Activated naive CD8-positive, alpha-beta T cell treated with anti-CD3 and anti-CD28 coated beads, Interleukin-2, amount 10 ng/mL, durations not matched to agents 7 days and 5 days (primary cell): Measurements from ENCODE around the gene ATP6V1C2. TPM values are rescaled to one million over a fixed set of nuclear protein-coding genes. Genes with fewer than 3 reads are reported as not detected.
A peak's percentile ranks its signal among the peaks of the same experiment; 100 is the strongest.
"Not testable (repeated sequence)": the region's sequence is repeated elsewhere in the genome, so short reads cannot be mapped to it uniquely, and the experiment has no call there.

ENCODE experiments used
- ATAC-seq: fragments of 150-1000 bp; cut with Tn5 transposase; one replicate; pipeline ENCODE4 v1.10.0; 2021; ENCODE audit warnings: low read depth, moderate library complexity
- POLR2A ChIA-PET: fragments of 350-600 bp; sonication (Branson Sonifier 250); formaldehyde crosslinking; loops from one replicate; lab custom pipeline; 2021; ENCODE audit warnings: antibody characterized with exemption; lab: Charles Lee
- DNase-seq: peaks from one replicate; pipeline ENCODE4 v3.0.0; 2021
- H3K27ac Mint-ChIP-seq: one replicate; pipeline ENCODE4 v1.8.0; 2022; ENCODE audit warnings: mild to moderate bottlenecking, mixed read lengths
- H3K27me3 Mint-ChIP-seq: one replicate; pipeline ENCODE4 v1.8.0; 2022; ENCODE audit warnings: mild to moderate bottlenecking, moderate library complexity, mixed read lengths
- H3K36me3 Mint-ChIP-seq: one replicate; pipeline ENCODE4 v1.8.0; 2021; ENCODE audit warnings: mild to moderate bottlenecking, mixed read lengths
- H3K4me1 Mint-ChIP-seq: one replicate; pipeline ENCODE4 v1.8.0; 2021; ENCODE audit warnings: mixed read lengths
- H3K4me3 Mint-ChIP-seq: one replicate; pipeline ENCODE4 v1.8.0; 2022; ENCODE audit warnings: mild to moderate bottlenecking, moderate library complexity, mixed read lengths
- H3K9me3 Mint-ChIP-seq: one replicate; pipeline ENCODE4 v1.8.0; 2021; ENCODE audit warnings: mixed read lengths
- total RNA-seq, 2 experiments: library from RNA; stranded (reverse); gene quantifications; one replicate each; pipeline ENCODE4 v1.2.3, GENCODE V29; 2021

ATP6V1C2 gene
- total RNA-seq, 2 experiments from 2014 or later = not detected

- Mint-ChIP-seq H3K4me3 (no peak overlapping the region), H3K9me3 (no peaks in the 10 kb centered on the region), H3K4me1 (peaks cover 8% of the 10 kb centered on the region), H3K27ac (no peak overlapping the region), H3K27me3 (no peaks in the 10 kb centered on the region), H3K36me3 (peaks cover 31% of the 10 kb centered on the region)
- no peak for DNase-seq
- no peak for ATAC-seq
- POLR2A ChIA-PET = no interaction called here
These were observed 67.4 kb downstream of the ATP6V1C2 start for GRCh38 chr2:10788855-10789254.

- POLR2A ChIA-PET = no interaction called here
- Mint-ChIP-seq H3K27ac (no peak overlapping the region), H3K4me3 (no peak overlapping the region), H3K9me3 (no peaks in the 10 kb centered on the region), H3K27me3 (no peaks in the 10 kb centered on the region), H3K4me1 (peaks cover 8% of the 10 kb centered on the region), H3K36me3 (peaks cover 31% of the 10 kb centered on the region)
- DNase-seq (no peak), ATAC-seq (peak; percentile 56)
These were observed 69.0 kb downstream of the ATP6V1C2 start for GRCh38 chr2:10790228-10790973.

GRCh38 chr2:10792001-10792634, 70.7 kb downstream of the ATP6V1C2 start:
- Mint-ChIP-seq H3K4me1 (peaks cover 8% of the 10 kb centered on the region), H3K27ac (no peak overlapping the region), H3K27me3 (no peaks in the 10 kb centered on the region), H3K36me3 (peaks cover 32% of the 10 kb centered on the region), H3K4me3 (no peak overlapping the region), H3K9me3 (no peaks in the 10 kb centered on the region)
- POLR2A ChIA-PET = interaction anchor here (1.3 kb wide), 1 partner anchor 20 kb away, joined by 5 read pairs; the partner anchor contains the start of gene PDIA6
- ATAC-seq = no peak
- DNase-seq = no peak

- no peaks in the 10 kb centered on the region for H3K9me3 Mint-ChIP-seq
- peaks cover 27% of the 10 kb centered on the region for H3K36me3 Mint-ChIP-seq
- H3K27me3 Mint-ChIP-seq = no peaks in the 10 kb centered on the region
- H3K27ac Mint-ChIP-seq = no peak overlapping the region
- POLR2A ChIA-PET = interaction anchor here (1.3 kb wide), 1 partner anchor 19 kb away, joined by 5 read pairs; the partner anchor contains the start of gene PDIA6
- peaks cover 8% of the 10 kb centered on the region for H3K4me1 Mint-ChIP-seq
- no peak for ATAC-seq
- no peak overlapping the region for H3K4me3 Mint-ChIP-seq
- DNase-seq = no peak
These were observed 71.4 kb downstream of the ATP6V1C2 start for GRCh38 chr2:10792660-10793400.

- Mint-ChIP-seq H3K4me1 (peaks cover 9% of the 10 kb centered on the region), H3K27me3 (no peaks in the 10 kb centered on the region), H3K4me3 (no peak overlapping the region), H3K27ac (no peak overlapping the region), H3K36me3 (peaks cover 20% of the 10 kb centered on the region), H3K9me3 (no peaks in the 10 kb centered on the region)
- POLR2A ChIA-PET = no interaction called here
- no peak for DNase-seq
- no peak for ATAC-seq
These were observed 72.4 kb downstream of the ATP6V1C2 start for GRCh38 chr2:10793816-10794215.

GRCh38 chr2:10794876-10795275, 73.4 kb downstream of the ATP6V1C2 start:
- H3K9me3 Mint-ChIP-seq = no peaks in the 10 kb centered on the region
- H3K36me3 Mint-ChIP-seq = peaks cover 20% of the 10 kb centered on the region
- POLR2A ChIA-PET = no interaction called here
- DNase-seq = no peak
- H3K27me3 Mint-ChIP-seq = no peaks in the 10 kb centered on the region
- H3K4me1 Mint-ChIP-seq = peaks cover 12% of the 10 kb centered on the region
- no peak for ATAC-seq
- no peak overlapping the region for H3K27ac Mint-ChIP-seq
- H3K4me3 Mint-ChIP-seq = no peak overlapping the region

- H3K27me3 Mint-ChIP-seq = no peaks in the 10 kb centered on the region
- no peak for ATAC-seq
- POLR2A ChIA-PET = no interaction called here
These were observed 74.1 kb downstream of the ATP6V1C2 start for GRCh38 chr2:10795508-10796046.

GRCh38 chr2:10796703-10797102, 75.3 kb downstream of the ATP6V1C2 start:
- Mint-ChIP-seq H3K4me1 (peaks cover 12% of the 10 kb centered on the region), H3K9me3 (no peaks in the 10 kb centered on the region), H3K27me3 (no peaks in the 10 kb centered on the region), H3K4me3 (no peak overlapping the region), H3K36me3 (peaks cover 21% of the 10 kb centered on the region), H3K27ac (no peak overlapping the region)
- DNase-seq (no peak), ATAC-seq (no peak)
- POLR2A ChIA-PET = no interaction called here

More at GRCh38 chr2:10795508-10796046, 74.1 kb downstream of the ATP6V1C2 start:
- Mint-ChIP-seq H3K4me3 (no peak overlapping the region), H3K9me3 (no peaks in the 10 kb centered on the region), H3K4me1 (peaks cover 12% of the 10 kb centered on the region), H3K36me3 (peaks cover 18% of the 10 kb centered on the region), H3K27ac (no peak overlapping the region)
- DNase-seq = no peak

- Mint-ChIP-seq H3K4me1 (peaks cover 9% of the 10 kb centered on the region), H3K9me3 (no peaks in the 10 kb centered on the region), H3K27me3 (no peaks in the 10 kb centered on the region), H3K27ac (no peak overlapping the region), H3K4me3 (no peak overlapping the region), H3K36me3 (peaks cover 20% of the 10 kb centered on the region)
- POLR2A ChIA-PET = no interaction called here
- DNase-seq (no peak), ATAC-seq (no peak)
These were observed 77.4 kb downstream of the ATP6V1C2 start for GRCh38 chr2:10798783-10799182.

- H3K36me3 Mint-ChIP-seq = peaks cover 17% of the 10 kb centered on the region
- no peaks in the 10 kb centered on the region for H3K9me3 Mint-ChIP-seq
- ATAC-seq (no peak), DNase-seq (no peak)
- no peak overlapping the region for H3K4me3 Mint-ChIP-seq
- no peaks in the 10 kb centered on the region for H3K27me3 Mint-ChIP-seq
- H3K4me1 Mint-ChIP-seq = peaks cover 9% of the 10 kb centered on the region
- POLR2A ChIA-PET = no interaction called here
- no peak overlapping the region for H3K27ac Mint-ChIP-seq
These were observed 78.7 kb downstream of the ATP6V1C2 start for GRCh38 chr2:10800163-10800562.

GRCh38 chr2:10802657-10803056, 81.2 kb downstream of the ATP6V1C2 start:
- Mint-ChIP-seq H3K4me1 (peaks cover 15% of the 10 kb centered on the region), H3K4me3 (no peak overlapping the region)
- POLR2A ChIA-PET = no interaction called here

GRCh38 chr2:10805990-10806389, 84.6 kb downstream of the ATP6V1C2 start:
- H3K27me3 Mint-ChIP-seq, H3K9me3 Mint-ChIP-seq, H3K27ac Mint-ChIP-seq, DNase-seq, H3K4me3 Mint-ChIP-seq, POLR2A ChIA-PET, ATAC-seq: not testable (repeated sequence)
- Mint-ChIP-seq H3K4me1 (peaks cover 31% of the 10 kb centered on the region), H3K36me3 (peaks cover 33% of the 10 kb centered on the region)

More at GRCh38 chr2:10802657-10803056, 81.2 kb downstream of the ATP6V1C2 start:
- no peak for ATAC-seq
- Mint-ChIP-seq H3K27me3 (no peaks in the 10 kb centered on the region), H3K36me3 (peaks cover 14% of the 10 kb centered on the region), H3K9me3 (no peaks in the 10 kb centered on the region), H3K27ac (no peak overlapping the region)
- DNase-seq = no peak

GRCh38 chr2:10806543-10806942, 85.1 kb downstream of the ATP6V1C2 start:
- Mint-ChIP-seq H3K4me1 (peaks cover 36% of the 10 kb centered on the region), H3K4me3 (no peak overlapping the region), H3K27me3 (no peaks in the 10 kb centered on the region), H3K9me3 (no peaks in the 10 kb centered on the region), H3K27ac (no peak overlapping the region), H3K36me3 (peaks cover 30% of the 10 kb centered on the region)
- DNase-seq = no peak
- no peak for ATAC-seq
- POLR2A ChIA-PET = no interaction called here
